Vagina (tissue), 2 donors: ENCODE data around the gene NPPC. TPM values are rescaled to one million over a fixed set of nuclear protein-coding genes. Genes with fewer than 3 reads are reported as not detected.

Source experiments
- DNase-seq, 2 donors: peaks; one replicate each; pipeline ENCODE4 v3.0.0-alpha.2; 2017; ENCODE audit errors: extremely low spot score in 2 of 2
- H3K27ac ChIP-seq: fragments of 200-600 bp; sonication (generic); one replicate; pipeline ENCODE4 v1.5.1; 2019
- H3K27me3 ChIP-seq: fragments of 200-600 bp; sonication (generic); one replicate; pipeline ENCODE4 v1.5.1; 2019
- H3K36me3 ChIP-seq, 2 donors: fragments of 200-600 bp; sonication (generic); one replicate each; pipeline ENCODE4 v1.5.1; 2017 to 2019
- H3K4me1 ChIP-seq: fragments of 200-600 bp; sonication (generic); one replicate; pipeline ENCODE4 v1.5.1; 2019
- H3K4me3 ChIP-seq, 2 donors: fragments of 200-600 bp; sonication (generic); 1 replicate in 1 of 2; 2 replicates in 1 of 2; pipeline ENCODE4 v1.5.1; 2016 to 2019
- H3K9me3 ChIP-seq: fragments of 200-600 bp; sonication (generic); one replicate; pipeline ENCODE4 v1.5.1; 2019
- POLR2A ChIP-seq, 2 donors: fragments of 450-650 bp; IDR thresholded peaks; one replicate each; pipeline ENCODE4 v1.6.1; 2017; ENCODE audit warnings: antibody characterized with exemption in 2 of 2, mild to moderate bottlenecking in 2 of 2, moderate library complexity in 2 of 2
- POLR2AphosphoS5 ChIP-seq, 2 donors: sonication (generic); formaldehyde crosslinking; IDR thresholded peaks; one replicate each; pipeline ENCODE4 v1.9.0; 2017; ENCODE audit warnings: antibody characterized with exemption in 2 of 2, mild to moderate bottlenecking in 2 of 2, low read depth in 1 of 2; ENCODE audit not compliant: insufficient read depth in 1 of 2
- intact Hi-C: fragments of 100-400 bp; cut with DNase I; formaldehyde crosslinking; loops from one replicate; pipeline ENCODE4 v1.15.1; 2023
- total RNA-seq: library from RNA; depleted of rRNA; stranded (reverse); fragments of >200 nt; gene quantifications from one replicate; pipeline ENCODE4 v1.2.3, GENCODE V29; 2016
- TF ChIP-seq, protein P1 (sequence below), 3 experiments: fragments of 450-650 bp in 2 of 3; fragments of 200-600 bp in 1 of 3; sonication (generic) in 1 of 3; IDR thresholded peaks; one replicate each; pipeline ENCODE4 v1.5.1; 2017 to 2019; ENCODE audit warnings: antibody characterized with exemption in 3 of 3, mild to moderate bottlenecking in 2 of 3, moderate library complexity in 2 of 3

NPPC gene
- total RNA-seq, 1 donor from 2014 or later, result 16.0 TPM

DNA sequence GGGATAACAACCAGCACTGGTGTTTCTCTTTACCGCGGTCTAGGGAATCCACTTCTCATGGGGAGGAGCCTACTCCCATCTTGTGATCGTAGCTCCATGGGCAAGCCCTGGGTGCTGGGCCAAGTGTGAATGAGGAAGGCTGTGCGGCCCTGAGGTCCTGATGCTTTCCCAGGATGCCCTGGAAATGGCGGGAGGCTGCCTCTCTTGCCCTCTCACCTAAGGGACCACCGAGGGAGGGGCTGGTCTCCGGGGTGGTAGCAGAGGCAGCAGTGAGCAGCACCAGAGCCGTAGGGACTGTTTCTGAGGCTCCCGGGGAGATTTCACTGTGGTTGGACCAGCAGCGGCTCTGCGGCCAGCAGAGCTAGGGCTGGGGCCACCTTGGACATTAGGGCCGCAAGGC, 15.5 kb upstream of the NPPC start:
- TF ChIP-seq, protein P1, sequence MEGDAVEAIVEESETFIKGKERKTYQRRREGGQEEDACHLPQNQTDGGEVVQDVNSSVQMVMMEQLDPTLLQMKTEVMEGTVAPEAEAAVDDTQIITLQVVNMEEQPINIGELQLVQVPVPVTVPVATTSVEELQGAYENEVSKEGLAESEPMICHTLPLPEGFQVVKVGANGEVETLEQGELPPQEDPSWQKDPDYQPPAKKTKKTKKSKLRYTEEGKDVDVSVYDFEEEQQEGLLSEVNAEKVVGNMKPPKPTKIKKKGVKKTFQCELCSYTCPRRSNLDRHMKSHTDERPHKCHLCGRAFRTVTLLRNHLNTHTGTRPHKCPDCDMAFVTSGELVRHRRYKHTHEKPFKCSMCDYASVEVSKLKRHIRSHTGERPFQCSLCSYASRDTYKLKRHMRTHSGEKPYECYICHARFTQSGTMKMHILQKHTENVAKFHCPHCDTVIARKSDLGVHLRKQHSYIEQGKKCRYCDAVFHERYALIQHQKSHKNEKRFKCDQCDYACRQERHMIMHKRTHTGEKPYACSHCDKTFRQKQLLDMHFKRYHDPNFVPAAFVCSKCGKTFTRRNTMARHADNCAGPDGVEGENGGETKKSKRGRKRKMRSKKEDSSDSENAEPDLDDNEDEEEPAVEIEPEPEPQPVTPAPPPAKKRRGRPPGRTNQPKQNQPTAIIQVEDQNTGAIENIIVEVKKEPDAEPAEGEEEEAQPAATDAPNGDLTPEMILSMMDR (IDR thresholded peaks at IDR 0.05), result no peak
- TF ChIP-seq POLR2A (IDR thresholded peaks at IDR 0.05) (no peak), POLR2AphosphoS5 (IDR thresholded peaks at IDR 0.05; ENCODE audit: insufficient read depth in 1 of 2, low read depth in 1 of 2) (no peak)
- Histone ChIP-seq H3K27me3 (no peaks in the 10 kb centered on the region), H3K36me3 (no peaks in the 10 kb centered on the region), H3K4me1 (no peaks in the 10 kb centered on the region), H3K27ac (no peak overlapping the region), H3K4me3 (no peak overlapping the region), H3K9me3 (no peaks in the 10 kb centered on the region)
- no peak for DNase-seq
- intact Hi-C loops, result no loop called here

DNA sequence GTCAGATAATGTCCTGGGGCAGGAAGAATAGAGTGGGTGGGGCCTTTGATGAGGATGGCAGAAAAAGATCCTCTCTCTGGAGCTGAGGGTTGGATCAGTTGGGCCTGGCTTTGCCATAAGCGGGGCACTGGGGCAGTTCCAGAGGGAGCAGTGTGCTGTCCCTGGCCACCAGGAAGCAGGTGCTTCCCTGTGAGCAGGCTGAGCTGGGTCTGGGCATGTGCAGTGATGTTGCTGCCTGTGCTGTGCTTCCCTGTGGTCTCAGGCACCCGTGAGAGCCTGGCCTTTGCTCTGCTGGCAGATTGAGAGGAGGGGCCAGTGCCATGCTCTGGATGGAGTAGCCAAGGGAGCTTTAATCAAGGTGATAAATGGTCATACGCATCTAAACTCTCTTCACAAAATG, 14.6 kb upstream of the NPPC start:
- H3K36me3 ChIP-seq, result no peaks in the 10 kb centered on the region
- no peaks in the 10 kb centered on the region for H3K9me3 ChIP-seq
- no peak overlapping the region for H3K4me3 ChIP-seq
- no peak for DNase-seq
- no peaks in the 10 kb centered on the region for H3K27me3 ChIP-seq
- intact Hi-C loops, result no loop called here
- no peak for TF ChIP-seq POLR2A (IDR thresholded peaks at IDR 0.05)
- TF ChIP-seq POLR2AphosphoS5 (IDR thresholded peaks at IDR 0.05; ENCODE audit: insufficient read depth in 1 of 2, low read depth in 1 of 2), result no peak
- TF ChIP-seq, protein P1 (IDR thresholded peaks at IDR 0.05), result no peak
- no peak overlapping the region for H3K27ac ChIP-seq
- no peaks in the 10 kb centered on the region for H3K4me1 ChIP-seq

DNA sequence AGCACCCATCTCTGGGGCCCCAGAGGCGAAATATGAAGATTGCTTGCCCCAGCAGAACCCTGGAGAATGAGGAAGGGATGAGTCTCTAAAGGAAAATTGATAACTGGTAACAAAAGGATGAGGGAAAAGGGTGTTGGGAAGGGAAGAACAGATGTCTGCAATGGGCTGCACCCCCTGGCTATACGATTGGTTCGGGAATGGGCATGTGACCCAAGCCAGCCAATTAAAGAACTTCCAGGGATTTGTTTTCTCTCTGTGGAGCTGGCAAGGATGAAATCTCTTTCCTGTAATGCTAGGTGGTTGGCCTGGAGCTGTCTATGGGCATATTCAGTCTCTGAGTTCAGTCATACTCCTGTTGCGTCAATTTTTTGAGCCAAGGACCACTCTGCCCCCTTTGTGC, 12.8 kb upstream of the NPPC start:
- H3K27ac ChIP-seq, result no peak overlapping the region
- no peaks in the 10 kb centered on the region for H3K9me3 ChIP-seq
- no peak overlapping the region for H3K4me3 ChIP-seq
- H3K27me3 ChIP-seq, result no peaks in the 10 kb centered on the region
- H3K4me1 ChIP-seq, result no peaks in the 10 kb centered on the region
- DNase-seq, result no peak
- intact Hi-C loops, result no loop called here
- no peaks in the 10 kb centered on the region for H3K36me3 ChIP-seq
- TF ChIP-seq POLR2A (IDR thresholded peaks at IDR 0.05) (no peak), POLR2AphosphoS5 (IDR thresholded peaks at IDR 0.05; ENCODE audit: insufficient read depth in 1 of 2, low read depth in 1 of 2) (no peak)
- TF ChIP-seq, protein P1 (IDR thresholded peaks at IDR 0.05), result no peak

DNA sequence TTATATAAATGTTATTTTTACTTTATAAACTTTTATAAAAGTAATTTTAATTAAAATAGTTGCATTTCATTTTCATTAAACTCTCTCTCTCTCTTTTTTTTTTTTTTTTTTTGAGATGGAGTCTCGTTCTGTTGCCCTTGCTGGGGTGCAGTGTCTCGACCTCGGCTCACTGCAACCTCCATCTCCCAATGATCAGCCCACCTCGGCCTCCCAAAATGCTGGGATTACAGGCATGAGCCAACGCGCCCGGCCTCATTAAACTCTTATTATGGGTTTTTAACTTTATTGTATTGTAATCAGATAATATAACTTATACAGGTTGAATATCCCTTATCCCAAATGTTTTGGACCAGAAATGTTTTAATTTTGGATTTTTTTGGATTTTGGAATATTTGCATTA, 10.9 kb upstream of the NPPC start:
- Histone ChIP-seq H3K36me3 (no peaks in the 10 kb centered on the region), H3K27ac (no peak overlapping the region), H3K4me3 (no peak overlapping the region), H3K27me3 (no peaks in the 10 kb centered on the region), H3K4me1 (no peaks in the 10 kb centered on the region), H3K9me3 (no peaks in the 10 kb centered on the region)
- DNase-seq, result no peak
- intact Hi-C loops, result no loop called here
- TF ChIP-seq POLR2AphosphoS5 (IDR thresholded peaks at IDR 0.05; ENCODE audit: insufficient read depth in 1 of 2, low read depth in 1 of 2) (no peak), POLR2A (IDR thresholded peaks at IDR 0.05) (no peak)
- TF ChIP-seq, protein P1 (IDR thresholded peaks at IDR 0.05), result no peak

DNA sequence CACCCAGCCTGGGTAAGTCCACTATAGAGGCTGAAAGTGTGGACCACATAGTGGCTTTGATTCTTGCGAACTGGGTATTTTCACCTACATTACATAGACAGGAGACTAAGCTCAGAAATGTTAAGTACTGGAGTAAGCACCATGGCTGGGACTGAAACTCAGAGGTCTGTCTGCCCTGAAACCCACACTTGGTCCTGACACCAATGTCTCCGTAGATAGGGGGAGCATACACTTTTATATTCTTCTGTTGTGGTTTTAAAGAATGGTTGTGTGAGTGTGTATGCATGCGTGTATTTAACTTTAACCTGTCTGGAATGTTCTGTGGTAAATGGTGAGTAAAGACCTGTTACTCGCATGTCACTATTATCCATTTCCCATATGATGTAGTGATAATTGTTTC, 10.3 kb upstream of the NPPC start:
- Histone ChIP-seq H3K4me1 (no peaks in the 10 kb centered on the region), H3K27me3 (no peaks in the 10 kb centered on the region), H3K4me3 (no peak overlapping the region), H3K9me3 (no peaks in the 10 kb centered on the region), H3K36me3 (no peaks in the 10 kb centered on the region), H3K27ac (no peak overlapping the region)
- TF ChIP-seq, protein P1 (IDR thresholded peaks at IDR 0.05), result no peak
- no peak for TF ChIP-seq POLR2A (IDR thresholded peaks at IDR 0.05)
- TF ChIP-seq POLR2AphosphoS5 (IDR thresholded peaks at IDR 0.05; ENCODE audit: insufficient read depth in 1 of 2, low read depth in 1 of 2), result no peak
- intact Hi-C loops, result no loop called here
- DNase-seq, result no peak
